Measurements from ENCODE around the gene SKI.
A peak's percentile ranks its signal among the peaks of the same experiment; 100 is the strongest.
"Not testable (repeated sequence)": the region's sequence is repeated elsewhere in the genome, so short reads cannot be mapped to it uniquely, and the experiment has no call there.

The SKI gene

DNA sequence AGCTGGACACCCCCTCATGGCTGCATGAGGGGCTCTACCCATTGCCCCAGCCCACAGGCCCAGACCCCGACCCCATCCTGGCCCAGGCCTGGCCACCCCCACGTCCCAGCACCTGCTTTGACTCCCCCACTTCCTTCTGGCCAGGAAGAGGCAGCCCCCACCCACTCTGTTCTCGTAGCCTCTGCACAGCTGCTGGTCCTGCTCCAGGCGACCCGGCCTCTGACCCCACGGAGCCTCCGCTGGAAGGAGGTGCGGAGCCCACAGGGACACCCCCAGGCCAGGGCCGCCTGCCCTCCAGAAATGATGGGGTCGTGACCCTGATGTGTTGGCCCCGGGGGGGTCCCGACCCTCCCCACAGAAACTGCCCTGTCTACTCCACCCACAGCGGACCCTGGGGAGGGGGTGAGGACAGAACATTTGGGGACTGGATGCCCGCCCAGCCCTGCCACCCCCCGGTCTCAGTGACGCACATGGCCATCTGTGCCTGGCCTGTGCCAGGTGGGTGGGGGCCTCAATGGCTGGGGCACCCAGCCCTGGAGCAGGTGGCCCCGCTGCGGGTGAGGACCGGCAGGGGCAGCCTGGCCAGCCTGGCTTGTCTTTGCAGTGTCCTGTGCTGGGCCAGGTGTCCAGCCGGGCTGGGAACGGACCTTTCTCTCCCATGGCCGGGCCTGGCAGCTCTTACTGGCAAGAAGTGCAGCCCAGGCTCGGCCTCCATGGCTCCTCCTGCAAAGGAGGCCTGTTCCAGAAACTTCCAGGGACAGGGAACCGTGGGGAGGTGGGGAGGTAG is 84.6 kb downstream of the SKI start:
- no peak for DNase-seq

DNA sequence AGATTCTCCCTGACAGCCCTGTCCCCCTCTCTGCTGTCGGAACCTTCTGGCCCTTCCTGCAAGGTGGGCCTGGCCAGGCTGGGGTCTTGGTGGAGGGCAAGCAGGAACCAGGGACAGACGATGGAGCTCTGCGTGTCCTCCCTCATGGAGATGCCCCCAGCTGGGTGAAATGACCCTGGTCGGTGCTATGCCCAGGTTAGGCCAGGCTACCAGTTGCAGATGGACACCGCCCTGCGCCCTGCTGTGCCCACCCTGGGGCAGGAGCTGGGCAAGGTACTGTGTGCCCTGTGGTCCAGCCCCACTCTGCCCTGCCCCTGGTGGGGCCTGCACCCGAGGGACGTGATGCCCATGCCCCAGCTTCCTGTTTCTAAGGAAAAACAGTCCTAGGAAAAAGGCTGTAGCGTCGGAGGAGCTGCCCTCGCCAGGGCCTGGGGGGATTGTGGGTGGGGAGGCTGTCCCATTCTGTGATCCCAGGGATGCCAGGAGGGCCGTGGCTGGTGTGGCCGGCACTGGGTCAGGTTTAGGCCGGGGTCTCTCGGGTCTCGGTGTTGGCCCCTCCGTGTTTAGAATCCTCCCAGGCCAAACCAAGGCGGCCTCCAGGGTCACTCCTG is 85.6 kb downstream of the SKI start:
- no peak for DNase-seq

DNA sequence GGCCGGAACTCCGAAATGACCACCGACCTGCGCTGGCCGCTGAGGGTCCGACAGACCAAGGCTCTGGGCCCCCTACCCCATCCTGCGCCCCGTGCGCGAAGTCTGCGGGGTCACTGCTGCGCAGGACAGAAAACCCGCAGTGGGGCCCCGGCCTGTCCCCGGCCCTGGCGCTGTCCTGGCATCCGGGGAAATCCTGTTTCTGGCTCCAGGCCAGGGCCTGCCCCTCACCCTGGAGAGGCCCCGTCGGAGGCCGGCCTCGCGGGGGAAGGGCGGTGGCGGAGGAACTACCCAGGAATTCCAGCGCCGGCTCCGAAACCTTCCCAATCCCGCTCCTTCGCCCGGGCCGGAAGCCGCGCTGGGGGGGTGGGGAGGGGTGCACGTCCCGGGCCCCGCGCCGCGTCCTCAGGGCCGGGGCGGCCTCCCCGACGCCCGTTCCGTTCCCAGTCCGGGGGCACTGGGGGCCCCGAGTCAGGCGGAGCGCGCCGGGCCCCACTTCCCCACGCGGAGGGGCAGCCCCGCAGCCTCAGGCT is 86.2 kb downstream of the SKI start:
- peak; percentile 77 for DNase-seq

DNA sequence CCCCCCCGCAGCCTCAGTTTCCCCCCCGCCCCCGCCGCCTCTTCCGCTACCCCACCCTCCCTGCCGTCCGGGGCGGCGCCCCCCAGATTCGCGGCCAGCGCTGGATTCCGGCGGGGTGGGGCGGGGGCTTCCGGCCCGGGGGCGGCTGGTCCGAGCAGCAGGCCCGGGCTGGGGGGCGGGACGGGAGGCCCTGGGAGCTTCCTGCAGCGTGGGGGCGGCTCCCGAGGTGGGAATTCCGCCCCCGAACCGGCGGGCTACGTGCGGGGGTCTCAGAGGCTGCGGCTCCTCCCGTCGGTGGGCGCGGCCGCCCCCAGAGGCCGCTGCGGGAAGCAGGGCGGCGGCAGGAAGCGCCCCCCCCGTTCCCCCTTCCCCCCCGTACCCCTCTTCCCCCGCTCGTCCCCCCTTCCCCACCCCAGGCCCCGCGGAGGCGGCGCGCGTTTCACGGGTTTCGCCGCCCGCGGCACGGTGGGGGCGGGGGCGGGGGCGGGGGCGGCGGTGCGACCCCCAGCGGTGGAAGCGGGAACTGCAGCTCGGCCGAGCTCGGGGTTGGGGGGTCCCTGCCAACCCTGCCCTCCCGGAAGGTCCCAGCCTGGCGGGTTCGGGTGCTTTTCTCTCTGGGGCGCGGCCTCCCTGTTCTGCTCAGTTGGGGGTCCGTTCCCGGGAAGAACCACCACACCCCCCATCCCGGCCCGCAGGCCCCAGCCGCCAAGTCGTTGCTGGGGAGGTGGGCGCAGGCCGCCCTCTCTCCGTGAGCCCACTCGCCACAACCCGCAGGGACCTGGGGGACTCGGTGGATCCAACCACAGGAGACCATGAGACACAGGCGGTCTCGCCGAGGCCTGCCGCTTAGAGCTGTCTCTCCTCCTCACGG is 86.9 kb downstream of the SKI start:
- DNase-seq: peak; percentile 87

DNA sequence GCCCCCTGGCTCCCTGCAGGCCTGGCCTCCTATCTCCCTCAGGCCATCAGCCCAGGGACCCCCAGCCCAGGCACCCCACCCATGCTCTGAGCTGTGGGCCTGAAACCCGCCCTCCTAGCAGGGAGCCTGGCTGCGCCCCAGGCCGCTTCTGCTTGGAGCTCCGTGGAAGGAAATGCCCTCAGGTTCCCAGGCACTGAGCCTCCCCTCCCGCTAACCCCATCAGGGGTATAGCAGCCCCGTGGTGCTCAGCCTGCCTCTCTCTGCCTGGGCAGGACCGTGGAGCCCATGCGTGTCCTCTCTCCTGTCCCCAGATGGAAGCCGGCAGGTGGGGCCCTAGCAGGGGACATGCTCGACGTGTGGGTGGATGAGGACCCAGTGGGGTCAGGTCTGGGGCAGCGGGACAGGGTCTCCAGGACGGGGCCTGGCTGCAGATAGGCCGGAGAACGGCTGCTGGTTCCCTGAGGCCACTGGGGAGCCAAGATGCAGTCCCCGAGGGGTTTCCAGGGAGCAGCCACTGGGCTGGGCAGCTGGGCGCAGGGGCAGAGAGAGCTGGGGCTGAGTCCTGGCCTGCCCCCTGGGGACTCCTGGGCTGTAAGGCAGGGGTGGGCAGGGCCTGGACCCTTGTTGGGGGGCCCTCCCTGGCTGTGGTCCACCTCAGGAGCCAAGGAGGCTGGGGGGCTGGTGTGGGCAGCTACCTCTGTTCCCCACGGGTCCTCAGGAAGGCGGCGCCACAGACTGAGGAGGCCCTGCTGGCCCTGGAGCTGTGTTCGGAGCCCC is 87.7 kb downstream of the SKI start:
- no peak for DNase-seq

DNA sequence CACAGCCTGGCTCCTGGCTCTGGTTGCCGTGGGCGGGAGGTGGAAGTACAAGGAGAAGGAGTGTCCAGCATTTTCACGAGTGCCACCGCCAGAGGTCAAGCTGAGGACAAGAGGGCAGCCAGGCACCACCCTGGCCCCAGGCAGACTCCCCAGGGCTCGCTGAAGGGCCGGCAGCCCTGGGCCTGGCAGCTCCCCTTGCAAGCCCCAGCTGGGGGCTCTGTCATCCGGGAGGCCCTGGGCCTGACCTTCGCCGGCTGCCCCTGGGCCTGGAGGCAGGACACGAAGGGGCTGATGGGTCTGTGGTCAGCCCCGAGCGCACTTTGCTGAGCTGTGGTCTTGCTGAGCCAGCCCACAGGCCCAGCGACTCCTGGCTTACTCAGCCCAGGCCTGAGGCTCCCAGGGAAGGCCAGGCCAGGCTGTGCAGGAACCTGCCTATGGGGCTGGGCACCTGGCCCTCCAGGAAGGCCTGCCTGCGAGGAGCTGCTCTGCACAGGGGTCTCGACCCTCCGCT is 88.4 kb downstream of the SKI start:
- no peak for DNase-seq

DNA sequence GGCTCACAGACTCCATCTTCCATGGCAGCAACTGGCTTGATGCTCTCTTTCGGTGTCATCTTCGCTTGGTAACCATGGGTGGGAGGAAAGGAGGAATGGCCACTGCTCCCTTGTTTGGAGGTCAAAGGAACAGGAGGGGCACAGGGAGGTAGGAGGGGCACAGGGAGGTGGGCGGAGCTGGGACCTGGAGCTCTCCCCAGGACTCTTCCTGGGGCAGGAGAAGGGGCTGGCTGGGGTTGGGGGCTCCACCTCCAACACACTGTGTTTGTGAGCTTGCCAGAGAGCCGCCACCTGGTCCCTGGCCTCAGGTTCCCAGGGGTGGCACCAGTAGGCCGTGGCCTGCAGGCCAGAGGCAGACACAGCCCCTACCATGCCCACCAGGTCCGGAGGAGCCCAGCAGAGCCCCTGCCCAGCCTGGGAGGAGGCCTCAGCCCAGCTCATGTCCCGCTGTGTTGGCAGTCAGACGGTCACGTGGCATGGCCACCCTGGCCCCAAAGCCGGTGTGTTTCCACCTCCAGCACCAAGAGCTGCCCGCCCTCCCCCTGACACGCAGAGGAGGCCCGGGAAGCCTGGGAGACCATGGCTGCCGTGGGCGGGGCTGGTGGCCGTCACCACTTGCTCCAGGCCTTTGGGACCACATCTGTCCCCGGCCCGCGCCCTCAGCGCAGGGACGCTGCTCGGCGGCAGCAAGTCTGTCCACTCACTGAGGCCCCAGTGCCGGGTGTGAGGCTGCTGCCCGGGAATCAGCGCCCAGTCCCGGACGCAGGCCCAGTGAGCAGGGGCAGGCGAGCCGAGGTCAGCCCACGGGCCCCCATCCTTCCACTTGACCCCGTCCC is 89.3 kb downstream of the SKI start:
- DNase-seq: no peak

DNA sequence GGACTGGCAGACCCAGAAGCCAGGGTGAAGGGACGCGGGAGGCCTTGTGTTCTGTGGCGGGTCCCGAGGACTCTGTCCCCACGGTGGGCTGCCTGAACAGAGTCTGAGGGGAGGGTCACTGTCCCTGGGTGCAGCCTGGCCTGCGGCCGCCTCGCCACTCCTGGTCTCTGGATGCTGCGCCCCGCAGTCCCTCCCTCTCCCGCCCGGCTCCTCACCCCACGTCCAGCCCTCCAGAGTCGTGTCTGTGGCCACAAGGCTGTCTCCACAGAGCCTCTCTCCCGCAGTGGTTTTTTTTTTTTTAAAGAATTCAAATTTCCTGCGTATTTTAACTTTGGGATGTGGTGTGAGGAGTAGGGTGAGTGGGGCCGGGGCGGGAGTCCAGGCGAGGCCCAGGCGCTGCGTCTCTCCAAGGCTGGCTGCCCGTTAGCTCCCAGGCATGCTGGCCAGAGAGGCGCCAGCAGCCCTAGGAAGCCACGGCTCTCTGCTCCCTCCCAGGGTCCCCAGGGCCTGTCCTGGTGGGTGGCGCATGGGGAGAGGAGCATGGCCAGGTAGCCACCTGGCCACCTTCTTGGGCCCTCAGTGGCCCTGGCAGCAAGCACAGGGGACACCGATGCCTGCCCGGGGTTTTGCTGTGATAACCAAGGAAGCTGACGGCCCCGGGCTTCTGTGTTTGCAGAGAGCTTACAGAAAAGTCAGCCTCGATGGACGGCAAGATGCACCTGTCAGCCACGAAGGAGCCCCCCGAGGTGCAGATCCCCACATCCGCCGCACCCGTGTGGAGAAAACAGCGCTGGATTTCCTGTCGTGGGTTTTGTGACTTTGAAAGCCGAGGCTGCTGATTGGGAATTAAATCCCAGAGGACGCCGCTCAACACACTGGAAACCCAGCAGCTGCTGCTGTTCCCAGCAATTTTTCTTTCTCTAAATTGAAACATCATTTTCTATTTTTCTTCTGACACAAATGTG is 90.5 kb downstream of the SKI start:
- no peak for DNase-seq

DNA sequence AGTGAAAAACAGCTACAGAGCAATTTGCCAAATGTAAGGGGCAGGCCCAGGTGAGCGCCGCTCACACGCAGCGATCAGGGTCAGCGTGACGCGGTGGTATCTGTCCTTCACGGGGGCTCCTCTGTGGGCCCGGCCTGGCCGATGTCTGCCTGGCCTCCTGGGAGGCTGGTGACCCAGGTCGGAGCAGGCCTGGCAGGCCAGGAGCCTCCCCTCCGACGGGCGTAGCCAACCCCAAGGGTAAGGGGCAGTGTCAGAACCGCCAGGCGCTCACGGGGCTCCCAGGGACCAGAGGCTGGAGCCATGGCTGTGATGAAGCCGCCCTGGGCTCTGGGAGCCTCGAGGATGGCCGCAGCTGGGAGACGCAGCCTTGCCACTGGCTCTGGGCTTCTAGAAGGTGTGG is 91.2 kb downstream of the SKI start:
- no peak for DNase-seq

DNA sequence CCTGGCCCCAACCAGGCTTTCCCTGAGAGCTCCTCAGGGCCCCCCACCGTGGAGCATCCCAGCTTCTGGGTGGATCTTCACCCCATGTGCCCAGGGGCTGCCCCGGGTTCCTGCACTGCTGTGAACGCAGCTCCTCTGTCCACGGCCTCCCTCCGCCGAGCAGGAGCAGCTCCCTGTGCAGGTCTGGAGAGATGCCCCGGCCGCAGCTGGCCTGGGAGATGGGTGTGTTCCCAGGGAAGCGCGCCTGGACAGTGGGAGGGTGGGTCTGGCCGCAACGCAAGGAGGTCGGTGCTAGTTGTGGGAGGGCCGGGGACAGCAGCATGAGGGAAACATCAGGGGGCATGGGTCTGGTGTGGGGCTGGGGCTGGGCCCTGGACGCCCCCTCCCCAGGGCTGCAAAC is 91.9 kb downstream of the SKI start:
- DNase-seq: no peak

DNA sequence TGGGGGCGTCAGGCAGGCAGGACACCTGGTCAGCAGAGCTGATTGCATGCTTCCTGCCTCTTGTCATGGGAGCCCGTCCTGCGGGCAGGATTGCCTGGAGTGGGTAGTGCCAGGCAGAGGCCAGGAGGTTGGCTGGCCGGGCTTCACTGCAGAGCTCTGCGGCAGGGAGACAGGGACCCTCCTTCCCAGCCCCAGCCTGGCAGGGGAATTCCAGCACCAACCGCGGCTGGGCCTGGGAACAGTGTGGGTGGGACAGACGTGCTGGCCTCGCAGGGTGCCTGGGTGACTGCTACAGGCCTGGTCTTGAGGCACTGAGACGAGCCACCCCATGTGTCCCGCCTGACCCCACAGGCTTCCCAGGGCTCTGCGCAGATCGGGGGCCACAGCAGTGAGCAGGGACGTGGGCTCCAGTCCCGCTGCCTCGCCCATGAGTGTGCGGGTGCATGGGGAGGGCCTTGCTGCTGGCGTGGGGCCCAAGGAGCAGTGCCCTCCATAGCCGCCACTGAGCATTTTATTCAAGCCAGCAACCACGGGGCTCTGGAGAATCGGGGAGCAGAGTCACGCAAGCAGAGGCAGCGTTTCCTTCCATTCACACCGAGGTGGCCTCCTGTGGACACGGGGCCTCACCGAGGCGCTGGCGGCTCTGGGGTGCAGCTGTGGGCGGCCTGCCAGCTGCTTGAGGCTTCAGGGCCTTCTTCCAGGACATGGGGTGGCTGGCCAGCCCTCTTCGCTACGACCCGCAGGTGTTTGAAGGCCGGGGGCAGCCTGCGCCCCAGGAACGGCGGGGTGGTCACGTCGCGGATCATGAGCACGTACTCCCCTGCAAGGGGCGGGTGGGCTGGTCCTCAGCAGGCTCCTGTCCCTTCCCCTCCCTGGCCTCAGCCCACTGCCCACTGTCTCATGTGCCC is 92.9 kb downstream of the SKI start:
- no peak for DNase-seq

DNA sequence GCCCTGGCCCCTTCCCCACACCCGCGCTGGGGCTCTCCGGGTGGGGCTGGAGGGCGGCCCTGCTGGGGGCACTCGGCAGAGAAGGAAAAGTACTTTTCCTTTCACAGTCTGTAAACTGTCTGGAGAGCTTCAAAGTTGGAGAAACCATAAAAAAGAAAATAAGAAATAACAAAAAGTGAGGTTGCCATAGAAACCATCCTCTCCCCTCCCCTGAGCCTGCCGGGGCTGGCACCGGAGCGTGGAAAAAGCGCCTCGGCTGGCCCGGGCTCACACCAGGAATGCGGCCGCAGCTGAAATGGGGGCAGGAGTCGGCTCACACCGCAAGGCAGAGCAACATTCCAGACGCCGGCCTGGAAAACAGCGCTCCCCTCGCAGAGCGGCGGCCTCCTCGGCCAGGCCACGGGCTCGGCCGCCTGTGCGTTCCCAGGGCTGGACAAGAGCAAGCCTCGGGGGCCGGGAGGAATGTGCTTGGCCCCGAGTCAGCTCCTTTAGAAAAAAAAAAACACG is 94.0 kb downstream of the SKI start:
- no peak for DNase-seq

DNA sequence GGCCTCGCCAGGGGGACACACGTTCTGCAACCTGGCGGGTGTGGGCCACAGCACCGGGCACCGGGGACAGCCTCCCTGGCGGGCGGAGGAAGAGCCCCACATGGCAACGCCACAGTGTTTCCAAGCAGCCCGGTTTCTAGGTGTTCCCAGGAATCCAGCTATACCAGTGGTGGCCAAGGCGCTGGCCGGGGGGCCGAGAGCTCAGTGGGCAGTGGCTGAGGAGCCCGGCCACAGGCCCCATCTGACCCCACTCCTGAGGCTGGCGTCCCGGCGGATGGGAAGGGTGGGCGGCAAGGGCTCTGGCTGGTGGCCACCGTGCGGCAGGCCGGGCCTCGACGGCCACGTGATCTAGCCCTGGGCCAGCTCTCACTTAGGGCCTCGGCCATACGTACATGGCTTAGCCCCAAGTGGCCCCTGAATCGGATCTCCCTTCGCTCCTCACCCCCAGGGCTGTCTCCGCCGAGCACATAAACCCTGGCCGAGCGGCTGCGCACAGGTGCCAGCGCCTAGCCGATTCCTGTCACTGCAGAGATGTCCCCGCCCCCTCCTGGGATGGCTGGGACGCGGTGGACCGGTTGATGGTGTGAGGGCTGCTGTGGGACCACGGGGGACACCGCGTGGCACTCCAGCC is 94.6 kb downstream of the SKI start:
- DNase-seq: no peak

DNA sequence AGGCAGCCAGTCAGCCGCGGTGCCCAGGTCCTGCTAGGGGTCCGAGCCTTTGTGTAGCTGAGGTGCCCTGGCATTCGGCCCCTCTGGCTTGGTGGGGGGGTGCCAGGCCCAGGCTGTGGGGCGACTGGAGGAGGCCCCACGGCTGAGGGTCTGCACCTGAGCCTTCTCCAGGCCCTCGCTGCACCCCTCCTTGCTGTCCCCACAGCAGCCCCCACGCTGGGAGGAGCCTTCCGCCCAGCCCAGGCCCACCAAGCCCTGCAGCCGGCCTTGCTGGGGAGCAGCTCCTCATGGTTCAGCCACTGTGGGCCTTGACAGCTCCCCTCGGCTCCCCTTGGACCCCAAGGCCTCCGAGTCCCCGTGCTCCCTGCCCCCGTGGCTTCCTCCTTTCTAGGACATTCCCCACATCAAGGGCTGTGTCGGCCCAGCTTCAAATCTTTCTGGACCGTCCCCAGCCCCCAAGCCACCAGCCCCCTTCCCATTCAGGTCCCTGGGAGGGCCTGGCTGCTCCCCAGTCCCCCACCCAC is 95.4 kb downstream of the SKI start:
- DNase-seq: no peak

DNA sequence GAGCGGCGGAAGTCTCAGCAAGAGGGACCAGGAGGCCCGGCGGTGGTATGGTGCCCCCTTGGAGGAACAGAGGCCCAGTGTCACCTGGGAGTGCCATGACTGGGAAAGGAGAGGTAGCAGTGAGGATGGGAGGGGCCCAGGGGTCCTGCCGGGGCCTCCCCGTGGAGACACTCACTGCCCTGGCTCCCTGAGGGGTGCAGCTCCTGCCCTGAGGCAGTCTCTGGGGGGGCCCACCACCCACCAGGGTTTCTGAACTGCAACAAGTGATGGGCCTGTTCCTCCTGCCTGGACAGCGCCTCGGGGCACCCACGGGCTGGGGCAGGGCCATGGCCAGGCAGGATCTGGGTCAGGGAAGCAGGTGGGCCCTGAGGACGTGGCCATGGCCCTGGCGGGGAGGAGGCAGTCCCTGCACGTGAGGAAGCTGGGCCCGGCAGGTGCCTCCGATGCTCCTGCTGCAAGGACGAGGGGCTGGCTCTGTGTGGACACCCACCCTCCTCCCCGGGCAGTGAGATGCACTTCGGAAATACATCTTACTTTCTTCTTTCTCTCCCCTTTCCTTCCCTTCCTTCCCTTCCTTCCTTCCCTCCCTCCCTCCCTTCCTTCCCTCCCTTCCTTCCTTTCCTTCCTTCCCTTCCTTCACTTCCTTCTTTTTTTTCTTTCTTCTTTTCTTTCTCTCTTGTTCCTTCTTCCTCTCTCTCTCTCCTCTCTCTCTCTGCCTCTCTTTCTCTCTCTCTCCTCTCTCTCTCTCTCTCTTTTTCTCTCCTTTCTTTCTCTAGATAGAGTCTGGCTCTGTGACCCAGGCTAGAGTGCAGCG is 96.6 kb downstream of the SKI start:
- no peak for DNase-seq

DNA sequence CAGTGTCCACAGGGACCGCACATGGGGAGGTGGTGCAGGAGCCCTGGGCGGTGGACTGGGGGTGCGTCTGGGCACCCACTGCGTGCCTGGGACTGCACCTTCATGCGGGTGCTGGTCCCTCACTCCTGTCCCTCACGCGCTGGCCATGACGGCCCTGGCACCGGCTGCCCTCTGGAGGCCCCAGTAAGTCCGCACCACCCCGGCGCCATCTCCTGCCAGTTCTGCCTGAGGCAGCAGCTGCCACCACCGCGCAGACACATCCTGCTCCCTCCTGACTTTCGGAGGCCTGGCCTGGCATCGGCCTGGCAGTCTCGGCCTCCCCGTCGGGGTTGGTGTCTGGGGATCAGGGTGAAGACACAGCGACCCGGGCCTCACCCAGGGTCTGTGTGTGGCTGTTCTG is 98.4 kb downstream of the SKI start:
- DNase-seq: no peak

DNA sequence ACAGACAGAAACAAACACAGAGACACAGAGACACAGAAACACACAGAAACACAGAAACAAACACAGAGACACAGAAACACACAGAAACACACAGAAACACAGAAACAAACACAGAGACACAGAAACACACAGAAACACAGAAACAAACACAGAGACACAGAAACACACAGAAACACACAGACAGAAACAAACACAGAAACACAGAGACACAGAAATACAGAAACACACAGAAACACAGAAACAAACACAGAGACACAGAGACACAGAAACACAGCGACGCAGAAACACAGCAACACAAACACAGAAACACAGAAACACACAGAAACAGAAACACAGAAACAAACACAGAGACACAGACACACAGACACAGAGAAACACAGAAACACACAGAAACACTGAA is 99.0 kb downstream of the SKI start:
- not testable (repeated sequence) for DNase-seq
